SK-N-SH (cell line): Measurements from ENCODE around the gene KLK2.

Source experiments
- EZH2phosphoT487 ChIP-seq: fragments of 200-600 bp; sonication (generic); IDR thresholded peaks from 2 replicates; pipeline ENCODE4 v1.6.1; 2017; ENCODE audit warnings: low read depth, mixed run types, mild to moderate bottlenecking, antibody characterized with exemption, moderate library complexity, borderline replicate concordance
- FOXM1 ChIP-seq: IDR thresholded peaks from 2 replicates; pipeline ENCODE4 v1.4.0; 2012; ENCODE audit warnings: low read depth, mild to moderate bottlenecking
- JUND ChIP-seq: IDR thresholded peaks from 2 replicates; pipeline ENCODE4 v1.4.0; 2012
- POLR2AphosphoS5 ChIP-seq: IDR thresholded peaks from 2 replicates; pipeline ENCODE4 v1.6.1; 2012; ENCODE audit warnings: low read depth, low read length
- TF ChIP-seq, protein P1 (sequence below): IDR thresholded peaks from 2 replicates; pipeline ENCODE4 v1.6.1; 2012; ENCODE audit warnings: mild to moderate bottlenecking, low read depth, low read length, moderate library complexity
- TF ChIP-seq, protein P2 (sequence below): fragments of 200-600 bp; sonication (generic); IDR thresholded peaks from 2 replicates; pipeline ENCODE4 v1.6.1; 2017; ENCODE audit warnings: antibody characterized with exemption, mild to moderate bottlenecking, moderate library complexity

DNA sequence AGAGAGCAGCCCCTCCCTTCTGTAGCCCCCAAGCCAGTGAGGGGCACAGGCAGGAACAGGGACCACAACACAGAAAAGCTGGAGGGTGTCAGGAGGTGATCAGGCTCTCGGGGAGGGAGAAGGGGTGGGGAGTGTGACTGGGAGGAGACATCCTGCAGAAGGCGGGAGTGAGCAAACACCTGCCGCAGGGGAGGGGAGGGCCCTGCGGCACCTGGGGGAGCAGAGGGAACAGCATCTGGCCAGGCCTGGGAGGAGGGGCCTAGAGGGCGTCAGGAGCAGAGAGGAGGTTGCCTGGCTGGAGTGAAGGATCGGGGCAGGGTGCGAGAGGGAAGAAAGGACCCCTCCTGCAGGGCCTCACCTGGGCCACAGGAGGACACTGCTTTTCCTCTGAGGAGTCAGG, 14.4 kb upstream of the KLK2 start:
- TF ChIP-seq EZH2phosphoT487 (no peak), FOXM1 (no peak), JUND (no peak), POLR2AphosphoS5 (no peak)
- TF ChIP-seq, protein P1, sequence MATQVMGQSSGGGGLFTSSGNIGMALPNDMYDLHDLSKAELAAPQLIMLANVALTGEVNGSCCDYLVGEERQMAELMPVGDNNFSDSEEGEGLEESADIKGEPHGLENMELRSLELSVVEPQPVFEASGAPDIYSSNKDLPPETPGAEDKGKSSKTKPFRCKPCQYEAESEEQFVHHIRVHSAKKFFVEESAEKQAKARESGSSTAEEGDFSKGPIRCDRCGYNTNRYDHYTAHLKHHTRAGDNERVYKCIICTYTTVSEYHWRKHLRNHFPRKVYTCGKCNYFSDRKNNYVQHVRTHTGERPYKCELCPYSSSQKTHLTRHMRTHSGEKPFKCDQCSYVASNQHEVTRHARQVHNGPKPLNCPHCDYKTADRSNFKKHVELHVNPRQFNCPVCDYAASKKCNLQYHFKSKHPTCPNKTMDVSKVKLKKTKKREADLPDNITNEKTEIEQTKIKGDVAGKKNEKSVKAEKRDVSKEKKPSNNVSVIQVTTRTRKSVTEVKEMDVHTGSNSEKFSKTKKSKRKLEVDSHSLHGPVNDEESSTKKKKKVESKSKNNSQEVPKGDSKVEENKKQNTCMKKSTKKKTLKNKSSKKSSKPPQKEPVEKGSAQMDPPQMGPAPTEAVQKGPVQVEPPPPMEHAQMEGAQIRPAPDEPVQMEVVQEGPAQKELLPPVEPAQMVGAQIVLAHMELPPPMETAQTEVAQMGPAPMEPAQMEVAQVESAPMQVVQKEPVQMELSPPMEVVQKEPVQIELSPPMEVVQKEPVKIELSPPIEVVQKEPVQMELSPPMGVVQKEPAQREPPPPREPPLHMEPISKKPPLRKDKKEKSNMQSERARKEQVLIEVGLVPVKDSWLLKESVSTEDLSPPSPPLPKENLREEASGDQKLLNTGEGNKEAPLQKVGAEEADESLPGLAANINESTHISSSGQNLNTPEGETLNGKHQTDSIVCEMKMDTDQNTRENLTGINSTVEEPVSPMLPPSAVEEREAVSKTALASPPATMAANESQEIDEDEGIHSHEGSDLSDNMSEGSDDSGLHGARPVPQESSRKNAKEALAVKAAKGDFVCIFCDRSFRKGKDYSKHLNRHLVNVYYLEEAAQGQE, result no peak
- TF ChIP-seq, protein P2, sequence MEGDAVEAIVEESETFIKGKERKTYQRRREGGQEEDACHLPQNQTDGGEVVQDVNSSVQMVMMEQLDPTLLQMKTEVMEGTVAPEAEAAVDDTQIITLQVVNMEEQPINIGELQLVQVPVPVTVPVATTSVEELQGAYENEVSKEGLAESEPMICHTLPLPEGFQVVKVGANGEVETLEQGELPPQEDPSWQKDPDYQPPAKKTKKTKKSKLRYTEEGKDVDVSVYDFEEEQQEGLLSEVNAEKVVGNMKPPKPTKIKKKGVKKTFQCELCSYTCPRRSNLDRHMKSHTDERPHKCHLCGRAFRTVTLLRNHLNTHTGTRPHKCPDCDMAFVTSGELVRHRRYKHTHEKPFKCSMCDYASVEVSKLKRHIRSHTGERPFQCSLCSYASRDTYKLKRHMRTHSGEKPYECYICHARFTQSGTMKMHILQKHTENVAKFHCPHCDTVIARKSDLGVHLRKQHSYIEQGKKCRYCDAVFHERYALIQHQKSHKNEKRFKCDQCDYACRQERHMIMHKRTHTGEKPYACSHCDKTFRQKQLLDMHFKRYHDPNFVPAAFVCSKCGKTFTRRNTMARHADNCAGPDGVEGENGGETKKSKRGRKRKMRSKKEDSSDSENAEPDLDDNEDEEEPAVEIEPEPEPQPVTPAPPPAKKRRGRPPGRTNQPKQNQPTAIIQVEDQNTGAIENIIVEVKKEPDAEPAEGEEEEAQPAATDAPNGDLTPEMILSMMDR, result no peak
